KMS-11 (cell line): Measurements from ENCODE around the gene RERE.

ENCODE experiments used
- H2AFZ ChIP-seq: fragments of 200-600 bp; sonication (generic); 2 replicates; pipeline ENCODE4 v1.6.1; 2016; ENCODE audit warnings: antibody characterized with exemption, mixed run types, low read depth
- H3K27ac ChIP-seq: fragments of 200-600 bp; sonication (generic); 2 replicates; pipeline ENCODE4 v1.6.1; 2016; ENCODE audit warnings: mild to moderate bottlenecking, mixed run types
- H3K27me3 ChIP-seq: fragments of 200-600 bp; sonication (generic); 2 replicates; pipeline ENCODE4 v1.6.1; 2017; ENCODE audit warnings: mild to moderate bottlenecking, low read depth, mixed run types, moderate library complexity; ENCODE audit not compliant: insufficient read depth
- H3K36me3 ChIP-seq: fragments of 200-600 bp; sonication (generic); 2 replicates; pipeline ENCODE4 v1.6.1; 2017; ENCODE audit warnings: mild to moderate bottlenecking, mixed run types; ENCODE audit not compliant: insufficient read depth
- H3K4me1 ChIP-seq: fragments of 200-600 bp; sonication (generic); 2 replicates; pipeline ENCODE4 v1.6.1; 2016; ENCODE audit warnings: mild to moderate bottlenecking, low read depth, mixed run types; ENCODE audit not compliant: poor library complexity, severe bottlenecking
- H3K4me2 ChIP-seq: fragments of 200-600 bp; sonication (generic); 2 replicates; pipeline ENCODE4 v1.7.0; 2016; ENCODE audit warnings: mild to moderate bottlenecking, mixed run types
- H3K4me3 ChIP-seq: fragments of 200-600 bp; sonication (generic); IDR thresholded peaks from 2 replicates; pipeline ENCODE4 v1.6.1; 2017; ENCODE audit warnings: low read depth, low read length, mixed read lengths; ENCODE audit not compliant: insufficient read depth
- H3K79me2 ChIP-seq: fragments of 200-600 bp; sonication (generic); 2 replicates; pipeline ENCODE4 v1.6.1; 2016; ENCODE audit warnings: low read depth, mixed run types; ENCODE audit not compliant: insufficient read depth
- H3K9ac ChIP-seq: fragments of 200-600 bp; sonication (generic); 2 replicates; pipeline ENCODE4 v1.6.1; 2016; ENCODE audit warnings: mild to moderate bottlenecking, mixed run types
- H4K20me1 ChIP-seq: fragments of 200-600 bp; sonication (generic); 2 replicates; pipeline ENCODE4 v1.6.1; 2016; ENCODE audit warnings: mild to moderate bottlenecking, mixed run types; ENCODE audit not compliant: insufficient read depth
- CTCF ChIP-seq: fragments of 200-600 bp; sonication (generic); conservative IDR thresholded peaks from 2 replicates; pipeline ENCODE4 v1.6.1; 2017; ENCODE audit warnings: low read depth, mild to moderate bottlenecking, antibody characterized with exemption, low read length, moderate library complexity, mixed read lengths

Gene RERE

DNA sequence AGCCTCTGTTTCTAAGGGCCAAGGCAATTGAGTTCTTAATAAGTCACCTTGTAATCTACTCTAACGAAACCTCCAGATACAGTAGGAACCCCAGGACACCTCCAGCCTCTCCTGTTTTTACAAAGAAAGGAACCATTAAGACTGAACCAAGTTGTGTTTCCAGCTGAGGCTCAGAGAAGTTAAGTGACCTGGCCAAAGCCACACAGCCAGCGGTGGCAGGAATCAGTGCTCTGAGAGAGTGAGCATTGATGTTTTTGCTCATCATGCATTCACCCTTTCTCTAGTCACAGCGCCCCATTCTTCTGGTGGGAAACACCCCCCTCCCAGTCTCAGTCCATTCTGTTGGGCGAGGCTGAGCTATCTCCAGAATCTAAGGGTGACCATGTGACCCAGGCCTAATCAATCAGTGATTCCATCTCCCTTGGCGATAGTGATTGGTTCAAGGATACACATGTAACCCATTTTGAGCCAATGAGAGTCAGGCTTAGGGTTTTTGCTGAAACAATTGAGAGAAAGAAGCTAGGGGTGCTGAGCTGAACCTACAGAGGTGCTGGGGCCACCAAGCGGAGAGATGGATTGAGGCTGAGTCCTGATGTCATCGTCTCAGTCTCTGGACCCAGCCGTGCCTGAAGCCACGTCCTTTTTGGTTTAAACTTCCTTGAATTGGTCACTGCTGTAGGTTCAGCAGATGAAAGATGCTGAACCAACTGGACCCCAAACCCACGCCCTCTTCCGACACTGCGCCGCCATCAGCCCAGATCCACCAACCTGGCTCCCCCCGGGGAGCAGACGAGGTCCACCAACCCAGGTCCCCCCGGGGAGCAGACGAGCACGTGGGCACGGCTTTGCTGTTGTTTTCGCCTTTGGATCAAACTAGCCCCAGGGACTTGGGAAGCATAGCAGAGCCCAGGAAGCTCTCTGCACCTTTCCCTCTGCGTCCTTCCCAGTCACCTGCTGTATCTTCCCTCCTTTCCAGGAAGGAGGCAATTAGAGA, 28.0 kb upstream of the RERE start:
- Histone ChIP-seq H3K27me3 (peaks cover 6% of the 10 kb centered on the region; the same call in 1 of the 2 replicates), H3K4me1 (peaks cover 24% of the 10 kb centered on the region), H3K9ac (no peak overlapping the region), H2AFZ (no peak overlapping the region), H3K79me2 (no peaks in the 10 kb centered on the region), H3K36me3 (no peaks in the 10 kb centered on the region), H3K4me3 (no peak overlapping the region), H4K20me1 (no peaks in the 10 kb centered on the region), H3K27ac (no peak overlapping the region), H3K4me2 (no peak overlapping the region)
- TF ChIP-seq CTCF = no peak

DNA sequence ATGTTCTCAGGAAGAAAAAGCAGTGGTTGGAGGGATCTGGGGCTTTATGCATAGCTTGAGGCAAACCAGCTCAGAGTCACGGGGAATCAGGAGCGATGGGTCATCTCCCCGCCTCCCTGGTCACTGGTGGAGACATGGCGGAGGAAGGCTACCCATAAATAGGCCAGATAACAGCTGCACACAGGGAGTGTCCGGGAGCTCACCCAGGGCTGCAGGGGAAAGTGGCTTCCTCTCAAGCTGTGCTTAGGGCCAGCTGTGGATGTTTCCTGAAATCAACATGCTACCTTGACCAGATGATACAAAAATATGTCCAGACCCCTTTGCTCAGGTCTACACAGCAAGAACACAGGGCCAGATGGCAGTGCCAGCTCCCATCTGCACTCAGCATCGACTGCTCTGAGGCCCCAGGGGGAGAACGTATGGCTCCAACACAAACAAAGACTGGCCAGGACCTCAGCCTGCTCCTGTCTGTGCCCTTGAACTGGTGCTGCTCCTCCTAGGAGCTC, 27.1 kb upstream of the RERE start:
- TF ChIP-seq CTCF = no peak
- H3K4me2 ChIP-seq = no peak overlapping the region
- no peaks in the 10 kb centered on the region for H3K79me2 ChIP-seq
- no peaks in the 10 kb centered on the region for H3K36me3 ChIP-seq
- H3K4me3 ChIP-seq = no peak overlapping the region
- no peak overlapping the region for H2AFZ ChIP-seq
- peaks cover 6% of the 10 kb centered on the region; the same call in 1 of the 2 replicates for H3K27me3 ChIP-seq
- H3K27ac ChIP-seq = no peak overlapping the region
- no peaks in the 10 kb centered on the region for H4K20me1 ChIP-seq
- peaks cover 23% of the 10 kb centered on the region for H3K4me1 ChIP-seq
- no peak overlapping the region for H3K9ac ChIP-seq

- Histone ChIP-seq H3K4me3 (no peak overlapping the region), H3K4me2 (no peak overlapping the region), H3K27me3 (peaks cover 6% of the 10 kb centered on the region; the same call in 1 of the 2 replicates), H4K20me1 (no peaks in the 10 kb centered on the region), H3K36me3 (no peaks in the 10 kb centered on the region), H3K9ac (no peak overlapping the region), H3K4me1 (no peaks in the 10 kb centered on the region), H3K79me2 (no peaks in the 10 kb centered on the region), H3K27ac (no peak overlapping the region), H2AFZ (no peak overlapping the region)
- no peak for TF ChIP-seq CTCF
Measured at GRCh38 chr1:8841395-8841794, 24.0 kb upstream of the RERE start.

DNA sequence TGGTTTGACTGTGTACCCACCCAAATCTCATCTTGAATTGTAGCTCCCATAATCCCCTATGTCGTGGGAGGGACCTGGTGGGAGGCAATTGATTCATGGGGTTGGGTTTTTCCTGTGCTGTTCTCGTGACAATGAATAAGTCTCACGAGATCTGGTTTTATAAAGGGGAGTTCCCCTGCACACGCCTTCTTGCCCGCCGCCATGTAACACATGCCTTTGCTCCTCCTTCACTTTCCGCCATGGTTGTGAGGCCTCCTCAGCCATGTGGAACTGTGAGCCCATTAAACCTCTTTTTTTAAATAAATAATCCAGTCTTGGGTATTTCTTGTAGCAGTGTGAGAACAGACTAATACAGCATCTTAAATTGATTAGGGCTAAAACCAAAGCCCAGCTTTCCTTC, 22.6 kb upstream of the RERE start:
- Histone ChIP-seq H3K4me1 (no peaks in the 10 kb centered on the region), H3K79me2 (no peaks in the 10 kb centered on the region)
- TF ChIP-seq CTCF = no peak

More for the DNA sequence above, 22.6 kb upstream of the RERE start:
- Histone ChIP-seq H3K36me3 (no peaks in the 10 kb centered on the region), H2AFZ (no peak overlapping the region), H3K27me3 (peaks cover under 1% of the 10 kb centered on the region; the same call in 1 of the 2 replicates), H4K20me1 (no peaks in the 10 kb centered on the region), H3K4me3 (no peak overlapping the region), H3K27ac (no peak overlapping the region), H3K4me2 (no peak overlapping the region), H3K9ac (no peak overlapping the region)
